Vagina (tissue), 2 donors: ENCODE measurements around the gene DAG1. TPM values are rescaled to one million over a fixed set of nuclear protein-coding genes. Genes with fewer than 3 reads are reported as not detected.

Source experiments
- DNase-seq, 2 donors: peaks; one replicate each; pipeline ENCODE4 v3.0.0-alpha.2; 2017; ENCODE audit errors: extremely low spot score in 2 of 2
- H3K27ac ChIP-seq: fragments of 200-600 bp; sonication (generic); one replicate; pipeline ENCODE4 v1.5.1; 2019
- H3K27me3 ChIP-seq: fragments of 200-600 bp; sonication (generic); one replicate; pipeline ENCODE4 v1.5.1; 2019
- H3K36me3 ChIP-seq, 2 donors: fragments of 200-600 bp; sonication (generic); one replicate each; pipeline ENCODE4 v1.5.1; 2017 to 2019
- H3K4me1 ChIP-seq: fragments of 200-600 bp; sonication (generic); one replicate; pipeline ENCODE4 v1.5.1; 2019
- H3K4me3 ChIP-seq, 2 donors: fragments of 200-600 bp; sonication (generic); 1 replicate in 1 of 2; 2 replicates in 1 of 2; pipeline ENCODE4 v1.5.1; 2016 to 2019
- H3K9me3 ChIP-seq: fragments of 200-600 bp; sonication (generic); one replicate; pipeline ENCODE4 v1.5.1; 2019
- POLR2A ChIP-seq, 2 donors: fragments of 450-650 bp; IDR thresholded peaks; one replicate each; pipeline ENCODE4 v1.6.1; 2017; ENCODE audit warnings: antibody characterized with exemption in 2 of 2, mild to moderate bottlenecking in 2 of 2, moderate library complexity in 2 of 2
- POLR2AphosphoS5 ChIP-seq, 2 donors: sonication (generic); formaldehyde crosslinking; IDR thresholded peaks; one replicate each; pipeline ENCODE4 v1.9.0; 2017; ENCODE audit warnings: antibody characterized with exemption in 2 of 2, mild to moderate bottlenecking in 2 of 2, low read depth in 1 of 2; ENCODE audit not compliant: insufficient read depth in 1 of 2
- intact Hi-C: fragments of 100-400 bp; cut with DNase I; formaldehyde crosslinking; loops from one replicate; pipeline ENCODE4 v1.15.1; 2023
- total RNA-seq: library from RNA; depleted of rRNA; stranded (reverse); fragments of >200 nt; gene quantifications from one replicate; pipeline ENCODE4 v1.2.3, GENCODE V29; 2016
- TF ChIP-seq, protein P1 (sequence below), 3 experiments: fragments of 450-650 bp in 2 of 3; fragments of 200-600 bp in 1 of 3; sonication (generic) in 1 of 3; IDR thresholded peaks; one replicate each; pipeline ENCODE4 v1.5.1; 2017 to 2019; ENCODE audit warnings: antibody characterized with exemption in 3 of 3, mild to moderate bottlenecking in 2 of 3, moderate library complexity in 2 of 3

Gene DAG1
- total RNA-seq, 1 donor from 2014 or later: 46.7 TPM

DNA sequence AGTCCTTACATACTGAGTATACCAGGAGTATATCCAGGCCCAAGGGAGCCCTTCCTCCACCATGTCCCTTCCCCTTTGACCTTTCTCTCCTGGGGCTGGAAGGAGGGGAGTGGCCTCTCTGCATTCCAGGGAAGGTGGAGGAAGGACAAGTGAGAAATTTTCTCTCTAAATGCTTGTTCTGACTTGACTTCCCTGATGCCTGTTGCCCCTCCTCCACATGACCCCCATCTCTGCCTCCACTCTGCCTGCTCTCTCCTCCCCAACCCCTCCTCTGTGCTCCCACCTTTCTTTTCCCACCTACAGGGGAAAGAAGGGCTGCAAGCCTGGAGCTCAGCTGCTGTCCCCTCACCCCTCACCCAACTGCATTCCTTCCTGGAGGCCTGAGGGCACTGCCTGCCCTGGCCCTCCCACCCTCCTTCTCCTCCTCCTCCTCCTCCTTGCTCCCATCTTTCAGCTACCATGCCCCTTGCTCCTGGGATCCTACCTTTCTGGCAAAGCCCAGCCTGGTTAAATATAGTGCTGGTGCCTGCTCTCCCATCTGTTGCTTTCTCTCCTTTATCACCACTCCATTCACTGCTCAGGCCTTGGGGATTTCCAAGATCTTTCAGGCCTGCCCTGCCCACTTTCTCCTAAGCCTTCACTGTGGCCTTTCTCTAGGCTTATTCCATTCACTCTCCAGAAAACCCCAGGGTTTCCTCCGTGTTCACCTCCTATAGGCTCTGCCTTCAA lies 8.5 kb upstream of the DAG1 start:
- H3K4me1 ChIP-seq: peaks cover 12% of the 10 kb centered on the region
- TF ChIP-seq POLR2A (IDR thresholded peaks at IDR 0.05) (no peak), POLR2AphosphoS5 (IDR thresholded peaks at IDR 0.05; ENCODE audit: insufficient read depth in 1 of 2, low read depth in 1 of 2) (no peak)
- TF ChIP-seq, protein P1, sequence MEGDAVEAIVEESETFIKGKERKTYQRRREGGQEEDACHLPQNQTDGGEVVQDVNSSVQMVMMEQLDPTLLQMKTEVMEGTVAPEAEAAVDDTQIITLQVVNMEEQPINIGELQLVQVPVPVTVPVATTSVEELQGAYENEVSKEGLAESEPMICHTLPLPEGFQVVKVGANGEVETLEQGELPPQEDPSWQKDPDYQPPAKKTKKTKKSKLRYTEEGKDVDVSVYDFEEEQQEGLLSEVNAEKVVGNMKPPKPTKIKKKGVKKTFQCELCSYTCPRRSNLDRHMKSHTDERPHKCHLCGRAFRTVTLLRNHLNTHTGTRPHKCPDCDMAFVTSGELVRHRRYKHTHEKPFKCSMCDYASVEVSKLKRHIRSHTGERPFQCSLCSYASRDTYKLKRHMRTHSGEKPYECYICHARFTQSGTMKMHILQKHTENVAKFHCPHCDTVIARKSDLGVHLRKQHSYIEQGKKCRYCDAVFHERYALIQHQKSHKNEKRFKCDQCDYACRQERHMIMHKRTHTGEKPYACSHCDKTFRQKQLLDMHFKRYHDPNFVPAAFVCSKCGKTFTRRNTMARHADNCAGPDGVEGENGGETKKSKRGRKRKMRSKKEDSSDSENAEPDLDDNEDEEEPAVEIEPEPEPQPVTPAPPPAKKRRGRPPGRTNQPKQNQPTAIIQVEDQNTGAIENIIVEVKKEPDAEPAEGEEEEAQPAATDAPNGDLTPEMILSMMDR (IDR thresholded peaks at IDR 0.05): no peak
- intact Hi-C loops: no loop called here
- H3K9me3 ChIP-seq: no peaks in the 10 kb centered on the region
- H3K27me3 ChIP-seq: no peaks in the 10 kb centered on the region
- DNase-seq: no peak
- no peaks in the 10 kb centered on the region for H3K36me3 ChIP-seq
- no peak overlapping the region for H3K27ac ChIP-seq
- no peak overlapping the region for H3K4me3 ChIP-seq

DNA sequence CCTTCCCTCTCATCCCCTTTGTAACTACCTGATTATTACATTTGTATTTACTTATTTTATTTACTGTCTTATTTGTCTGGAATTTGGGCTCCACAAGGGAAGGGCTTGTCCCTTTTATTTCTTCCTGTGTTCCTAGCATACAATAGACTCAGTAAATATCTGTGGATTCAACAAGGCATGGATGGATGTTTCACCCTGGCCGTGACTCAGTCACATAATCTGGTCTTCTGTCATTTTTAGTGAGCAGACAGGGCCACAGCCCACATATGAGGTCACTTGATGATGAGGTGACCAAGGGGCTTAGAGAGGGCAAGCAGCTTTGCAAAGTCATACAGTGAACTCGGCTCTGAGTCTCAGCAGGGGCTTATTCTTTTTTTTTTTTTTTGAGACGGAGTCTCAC lies 7.8 kb upstream of the DAG1 start:
- Histone ChIP-seq H3K27ac (no peak overlapping the region), H3K4me3 (no peak overlapping the region), H3K4me1 (peaks cover 12% of the 10 kb centered on the region), H3K9me3 (no peaks in the 10 kb centered on the region), H3K36me3 (no peaks in the 10 kb centered on the region), H3K27me3 (no peaks in the 10 kb centered on the region)
- no peak for DNase-seq
- TF ChIP-seq POLR2A (IDR thresholded peaks at IDR 0.05): no peak
- no peak for TF ChIP-seq POLR2AphosphoS5 (IDR thresholded peaks at IDR 0.05; ENCODE audit: insufficient read depth in 1 of 2, low read depth in 1 of 2)
- TF ChIP-seq, protein P1 (IDR thresholded peaks at IDR 0.05): no peak
- intact Hi-C loops: no loop called here

- Histone ChIP-seq H3K4me1 (peaks cover 33% of the 10 kb centered on the region), H3K27me3 (no peaks in the 10 kb centered on the region), H3K27ac (no peak overlapping the region), H3K9me3 (no peaks in the 10 kb centered on the region), H3K36me3 (no peaks in the 10 kb centered on the region), H3K4me3 (no peak overlapping the region)
- intact Hi-C loops: no loop called here
- TF ChIP-seq POLR2A (IDR thresholded peaks at IDR 0.05): no peak
- TF ChIP-seq POLR2AphosphoS5 (IDR thresholded peaks at IDR 0.05; ENCODE audit: insufficient read depth in 1 of 2, low read depth in 1 of 2): no peak
- TF ChIP-seq, protein P1 (IDR thresholded peaks at IDR 0.05): no peak
- no peak for DNase-seq
Measured at GRCh38 chr3:49465270-49466034, 4.6 kb upstream of the DAG1 start.

DNA sequence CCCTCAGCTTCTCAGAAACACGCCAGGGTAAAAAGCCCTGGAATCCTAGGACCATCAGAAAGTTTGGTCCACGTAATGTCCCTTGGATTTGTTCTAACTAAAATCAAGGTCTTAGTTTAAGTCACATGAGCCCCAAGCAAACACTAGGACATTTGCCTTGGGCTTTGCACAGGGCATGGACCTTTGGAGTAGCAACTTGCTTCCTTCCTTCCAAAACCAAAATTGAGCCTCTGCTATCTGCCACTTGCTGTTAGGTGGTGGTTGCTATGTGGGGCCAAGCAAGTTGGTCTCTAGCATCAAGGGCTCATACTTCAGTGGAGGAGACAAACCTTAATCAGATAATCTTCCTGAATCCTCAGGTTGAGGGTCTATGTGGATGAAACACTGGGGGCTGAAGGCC lies 4.0 kb upstream of the DAG1 start:
- H3K36me3 ChIP-seq: no peaks in the 10 kb centered on the region
- no peaks in the 10 kb centered on the region for H3K9me3 ChIP-seq
- TF ChIP-seq, protein P1 (IDR thresholded peaks at IDR 0.05): no peak
- TF ChIP-seq POLR2A (IDR thresholded peaks at IDR 0.05) (no peak), POLR2AphosphoS5 (IDR thresholded peaks at IDR 0.05; ENCODE audit: insufficient read depth in 1 of 2, low read depth in 1 of 2) (no peak)
- H3K4me3 ChIP-seq: no peak overlapping the region
- no peaks in the 10 kb centered on the region for H3K27me3 ChIP-seq
- H3K4me1 ChIP-seq: peaks cover 33% of the 10 kb centered on the region
- intact Hi-C loops: no loop called here
- DNase-seq: no peak
- no peak overlapping the region for H3K27ac ChIP-seq
